Superior temporal gyrus (tissue), 1 donor: ENCODE data around the gene LUC7L.
"Not testable (repeated sequence)": the region's sequence is repeated elsewhere in the genome, so short reads cannot be mapped to it uniquely, and the experiment has no call there.

Source experiments
- DNase-seq: peaks from one replicate; pipeline ENCODE4 v3.0.0-alpha.2; 2016; ENCODE audit errors: extremely low spot score

LUC7L gene

GRCh38 chr16:263944-264343, 34.7 kb upstream of the LUC7L start:
- no peak for DNase-seq

GRCh38 chr16:263182-263774, 34.0 kb upstream of the LUC7L start:
- DNase-seq: no peak

DNA sequence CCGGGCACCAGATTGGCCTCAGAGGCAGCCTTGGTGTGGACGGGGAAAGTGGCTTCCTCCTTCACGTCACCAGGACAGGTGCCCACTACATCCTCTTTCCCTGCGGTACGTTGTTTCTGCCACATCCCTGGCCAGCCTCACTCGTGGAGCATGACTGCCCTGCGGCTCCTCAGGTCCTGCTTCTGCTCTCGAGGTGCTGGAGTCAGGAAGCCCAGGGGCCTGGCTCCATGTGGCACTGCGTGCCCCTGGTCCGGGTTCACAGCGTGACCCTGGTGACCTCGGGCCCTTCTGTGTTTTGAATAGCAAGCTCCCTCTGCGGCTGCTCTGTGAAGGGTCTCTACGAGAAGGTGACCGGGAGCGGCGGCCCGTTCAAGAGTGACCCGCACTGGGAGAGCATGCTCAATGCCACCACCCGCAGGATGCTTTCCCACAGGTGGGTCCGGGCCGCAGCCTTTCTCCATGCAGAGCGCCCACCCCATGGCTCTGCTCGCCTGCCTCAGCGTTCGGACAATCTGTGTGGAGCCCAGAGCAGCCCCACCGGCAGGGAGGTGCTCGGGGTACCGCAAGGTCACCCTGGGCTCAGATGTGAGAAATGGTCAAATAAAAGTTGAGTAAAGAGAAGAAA, 33.0 kb upstream of the LUC7L start:
- no peak for DNase-seq

- DNase-seq: no peak
Measured at GRCh38 chr16:261031-261691, 31.9 kb upstream of the LUC7L start.

GRCh38 chr16:260326-260725, 31.1 kb upstream of the LUC7L start:
- no peak for DNase-seq

DNA sequence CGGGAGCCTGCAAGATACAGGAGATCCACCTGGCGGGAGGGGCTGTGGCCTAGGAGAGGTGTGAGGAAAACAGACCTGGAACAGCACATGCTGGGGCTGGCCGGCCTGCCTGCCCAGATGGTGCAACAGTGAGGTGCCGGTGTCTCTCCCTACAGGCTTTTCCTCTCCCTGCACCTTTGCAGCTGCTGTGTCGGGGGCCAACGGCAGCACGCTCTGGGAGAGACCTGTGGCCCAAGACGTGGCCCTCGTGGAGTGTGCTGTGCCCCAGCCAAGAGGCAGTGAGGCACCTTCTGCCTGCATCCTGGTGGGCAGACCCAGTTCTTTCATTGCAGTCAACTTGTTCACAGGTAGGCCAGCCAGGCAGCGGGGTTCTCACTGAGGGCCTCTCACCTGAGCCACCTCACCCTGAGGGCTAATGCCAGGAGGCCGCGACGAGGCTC, 30.6 kb upstream of the LUC7L start:
- DNase-seq: no peak

DNA sequence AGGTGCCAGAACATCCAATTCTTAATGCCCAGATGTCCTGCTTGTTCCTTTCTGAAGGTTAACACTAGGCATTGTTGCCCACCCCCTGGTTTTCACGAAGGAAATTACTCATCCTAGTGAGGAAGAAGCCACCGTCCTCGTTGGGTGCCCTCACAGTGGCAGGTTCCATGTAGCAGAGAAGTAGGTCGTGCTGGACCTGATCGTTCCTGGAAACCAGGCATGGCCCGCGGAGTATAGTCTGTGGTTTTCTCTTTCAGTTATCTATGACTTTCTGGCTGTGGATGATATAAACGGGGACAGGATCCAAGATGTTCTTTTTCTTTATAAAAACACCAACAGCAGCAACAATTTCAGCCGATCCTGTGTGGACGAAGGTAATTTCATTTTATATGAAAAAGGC, 30.0 kb upstream of the LUC7L start:
- no peak for DNase-seq

GRCh38 chr16:258091-258490, 28.8 kb upstream of the LUC7L start:
- DNase-seq: not testable (repeated sequence)

GRCh38 chr16:255183-255582, 25.9 kb upstream of the LUC7L start:
- no peak for DNase-seq

DNA sequence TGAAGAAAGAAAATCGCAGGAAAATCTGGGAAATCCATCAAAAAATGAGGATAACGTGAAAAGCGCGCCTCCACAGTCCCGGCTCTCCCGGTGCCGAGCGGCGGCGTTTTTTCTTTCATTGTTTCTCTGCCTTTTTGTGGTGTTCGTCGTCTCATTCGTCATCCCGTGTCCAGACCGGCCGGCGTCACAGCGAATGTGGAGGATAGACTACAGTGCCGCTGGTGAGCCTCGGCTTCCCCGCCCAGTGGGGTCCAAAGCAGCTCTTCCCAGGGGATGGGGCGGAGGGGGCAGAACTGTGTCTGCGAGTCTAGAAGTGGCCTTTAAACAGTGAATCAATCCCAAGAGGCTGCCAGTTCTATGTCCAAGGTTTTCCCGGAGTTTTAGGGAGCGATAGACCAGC, 25.2 kb upstream of the LUC7L start:
- no peak for DNase-seq

GRCh38 chr16:253833-254232, 24.6 kb upstream of the LUC7L start:
- DNase-seq: no peak

DNA sequence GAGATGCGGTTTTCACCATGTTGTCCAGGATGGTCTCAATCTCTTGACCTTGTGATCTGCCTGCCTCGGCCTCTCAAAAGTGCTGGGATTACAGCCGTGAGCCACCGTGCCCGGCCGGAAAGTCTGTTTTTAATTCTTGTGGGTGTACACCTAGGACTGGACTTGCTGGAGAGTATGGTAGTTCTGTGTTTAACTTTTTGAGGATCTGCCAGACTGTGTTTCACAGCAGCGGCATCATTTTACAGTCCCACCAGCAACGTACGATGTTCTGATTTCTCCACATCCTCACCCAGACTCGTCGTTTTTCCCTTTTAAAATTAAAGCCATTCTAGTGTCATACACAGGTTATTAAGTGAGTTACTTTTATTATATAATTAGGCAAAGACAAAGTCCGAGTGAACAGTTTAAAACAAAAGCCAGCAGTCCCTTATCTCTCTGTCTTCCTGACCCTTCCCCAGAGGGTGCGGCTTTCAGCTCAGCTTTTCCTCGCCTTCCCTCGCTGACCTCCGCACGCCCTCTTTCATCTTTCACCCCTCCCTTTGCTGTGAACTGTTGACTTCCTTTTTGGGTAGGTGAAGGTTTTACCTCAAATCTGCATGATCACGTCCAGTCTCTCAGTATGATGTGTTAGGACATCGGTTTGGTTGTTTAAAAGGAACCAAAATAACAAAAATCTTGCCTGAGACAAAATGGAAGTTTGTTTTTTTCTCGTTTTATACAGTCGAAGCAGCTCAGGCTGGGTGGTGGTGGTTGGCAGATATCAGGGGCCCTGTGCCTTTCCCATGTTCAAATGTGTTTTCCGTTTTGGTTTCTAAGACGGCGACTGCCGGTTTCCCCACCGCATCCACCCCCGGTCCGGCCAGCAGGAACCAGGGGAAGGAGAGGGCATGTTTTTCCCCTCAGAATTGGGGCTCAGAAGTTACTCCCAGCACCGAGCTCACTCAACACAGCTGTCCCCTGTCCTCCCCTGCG, 23.4 kb upstream of the LUC7L start:
- no peak for DNase-seq

DNA sequence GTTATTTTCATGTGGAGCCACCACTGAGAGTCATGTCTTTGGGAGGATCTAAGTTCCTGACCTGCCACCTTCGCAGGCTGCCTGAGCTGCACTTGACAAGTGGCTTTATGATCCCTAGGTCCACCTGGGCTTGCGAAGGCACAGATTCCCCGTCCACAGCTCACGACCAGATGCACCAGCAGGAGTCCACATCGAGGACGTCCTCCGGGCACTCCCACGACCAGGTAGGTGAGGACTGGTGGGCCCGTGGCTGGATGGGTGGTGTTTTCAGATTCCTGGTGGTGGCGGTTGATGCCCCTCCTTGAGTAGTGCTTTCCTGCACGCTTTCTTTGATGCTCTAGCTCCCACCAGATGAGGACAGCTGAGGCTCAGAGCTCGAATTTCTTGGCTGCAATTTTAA, 20.2 kb upstream of the LUC7L start:
- DNase-seq: no peak

DNA sequence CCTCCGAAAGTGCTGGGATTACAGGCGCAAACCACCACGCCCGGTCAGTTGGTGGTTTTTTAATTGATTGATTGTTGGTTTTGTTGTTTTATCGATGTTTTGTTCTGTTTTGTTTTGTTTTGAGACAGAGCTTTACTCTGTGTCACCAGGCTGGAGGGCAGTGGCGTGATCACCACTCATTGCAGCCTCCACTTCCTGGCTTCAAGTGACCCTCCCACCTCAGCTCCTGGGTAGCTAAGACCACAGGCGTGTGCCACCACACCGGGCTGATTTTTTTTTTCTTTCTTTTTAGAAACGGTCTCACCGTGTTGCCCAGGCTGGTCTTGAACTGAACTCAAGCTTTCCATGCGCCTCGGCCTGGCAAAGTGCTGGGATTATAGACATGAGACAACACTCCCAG, 17.8 kb upstream of the LUC7L start:
- no peak for DNase-seq

DNA sequence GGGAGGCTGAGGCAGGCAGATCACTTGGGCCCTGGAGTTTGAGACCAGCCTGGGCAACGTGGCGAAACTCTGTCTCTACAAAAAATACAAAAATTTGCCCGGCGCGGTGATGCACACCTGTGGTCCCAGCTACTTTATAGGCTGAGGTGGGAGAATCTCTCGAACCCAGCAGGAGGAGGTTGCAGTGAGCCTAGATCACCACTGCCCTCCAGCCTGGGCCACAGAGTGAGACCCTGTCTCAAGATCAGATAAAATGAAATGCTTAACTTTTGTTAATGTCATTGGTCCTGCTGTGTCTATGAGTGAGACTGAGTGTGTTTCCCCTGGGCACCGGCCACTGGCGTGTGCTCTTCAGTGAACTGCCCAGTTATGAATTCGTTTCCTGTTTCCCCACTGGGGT, 15.9 kb upstream of the LUC7L start:
- DNase-seq: no peak

DNA sequence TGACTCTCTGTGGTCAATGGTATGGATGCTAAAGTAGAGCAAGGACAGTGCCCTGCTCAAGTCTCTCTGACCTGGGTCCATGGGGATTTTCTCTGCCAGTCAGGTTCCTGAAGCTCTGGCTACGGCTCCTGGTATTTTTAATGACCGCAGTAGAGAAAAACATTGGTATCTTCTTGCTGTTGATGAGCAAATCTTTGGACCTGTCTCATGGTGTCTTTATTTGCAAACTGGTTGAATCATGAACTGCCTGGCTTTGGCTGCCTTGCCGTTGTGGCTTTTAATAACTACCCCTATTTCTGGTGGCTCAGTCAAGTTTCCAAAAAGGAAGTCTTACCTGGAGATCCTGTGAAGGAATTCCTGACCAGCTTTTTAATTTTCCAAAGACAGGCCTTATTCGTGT, 14.1 kb upstream of the LUC7L start:
- DNase-seq: no peak

DNA sequence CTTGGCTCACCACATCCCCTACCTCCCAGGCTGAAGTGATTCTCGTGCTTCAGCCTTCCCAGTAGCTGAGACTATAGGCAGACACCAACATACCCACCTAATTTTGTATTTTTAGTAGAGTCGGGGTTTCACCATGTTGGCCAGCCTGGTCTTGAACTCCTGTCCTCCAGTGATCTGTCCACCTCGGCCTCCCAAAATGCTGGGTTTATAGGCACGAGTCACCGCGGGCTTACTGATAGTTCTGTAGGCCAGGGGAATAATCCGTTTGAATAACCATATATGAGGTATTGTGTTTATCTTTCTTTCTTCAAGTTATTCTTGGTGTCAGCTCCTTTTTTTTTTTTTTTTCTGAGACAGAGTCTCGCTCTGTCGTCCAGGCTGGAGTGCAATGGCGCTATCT, 13.0 kb upstream of the LUC7L start:
- no peak for DNase-seq

- DNase-seq: no peak
Measured at GRCh38 chr16:240559-240958, 11.3 kb upstream of the LUC7L start.

GRCh38 chr16:239948-240277, 10.7 kb upstream of the LUC7L start:
- DNase-seq: peak; percentile 66

DNA sequence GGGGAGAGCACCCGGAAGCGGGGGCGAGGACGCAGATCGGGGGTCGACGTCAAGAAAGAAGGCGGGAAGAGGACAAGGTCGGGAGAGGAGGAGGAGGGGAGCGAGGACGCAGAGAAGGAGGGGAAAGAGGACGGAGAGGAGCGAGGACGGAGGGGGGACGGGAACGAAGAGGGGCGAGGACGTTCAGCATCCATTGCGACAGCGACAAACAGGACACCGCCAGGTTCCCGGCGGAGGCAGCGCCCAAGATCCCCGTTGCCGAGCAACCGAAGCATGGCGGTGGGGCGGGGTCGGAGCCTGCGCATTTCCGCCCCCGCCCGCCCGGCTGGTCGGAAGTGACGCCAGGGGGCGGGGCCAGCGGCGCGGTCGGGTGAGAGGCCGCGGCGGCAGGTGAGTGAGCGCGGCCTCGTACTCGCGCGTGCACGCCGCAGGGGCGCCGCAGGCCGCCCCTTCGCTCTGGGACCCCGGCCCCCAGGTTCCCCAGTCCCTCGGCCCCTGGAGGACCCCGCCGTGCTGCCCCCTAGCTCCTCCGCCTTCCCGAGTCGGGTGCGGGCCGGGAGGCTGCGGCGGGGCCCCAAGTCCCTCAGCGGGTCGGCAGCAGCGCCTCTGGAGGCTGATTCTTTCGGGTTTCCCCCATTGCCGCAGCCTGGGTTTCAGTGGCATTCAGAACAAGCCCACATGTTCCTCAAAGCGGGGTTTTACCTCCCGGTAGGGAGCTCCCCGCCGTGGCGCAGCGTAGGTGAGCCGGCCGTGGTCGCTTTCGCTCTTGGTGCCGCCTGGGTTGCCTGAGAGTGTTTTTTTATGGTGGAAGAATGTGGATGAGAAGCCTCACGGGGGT, 5.4 kb upstream of the LUC7L start, which contains the start of gene FAM234A:
TSS of gene FAM234A (plus strand) at position 354 of the 838 bp plus-strand sequence. CDS start 19,593 bp downstream, outside the sequence.
- peak; percentile 92 for DNase-seq

GRCh38 chr16:230949-231348, 1.7 kb upstream of the LUC7L start:
- DNase-seq: no peak
